Activated CD8-positive, alpha-beta T cell treated with anti-CD3 and anti-CD28 coated beads for 36 hours (primary cell): ENCODE measurements around the gene VIPR1. TPM values are rescaled to one million over a fixed set of nuclear protein-coding genes. Genes with fewer than 3 reads are reported as not detected.

Experiments used
- ATAC-seq: fragments of 200-7000 bp; cut with Tn5 transposase; one replicate; pipeline ENCODE4 v1.10.0; 2021; ENCODE audit warnings: mild to moderate bottlenecking, moderate library complexity
- CTCF ChIA-PET: fragments of 350-600 bp; sonication (Branson Sonifier 250); formaldehyde crosslinking; loops from one replicate; lab custom pipeline; 2021; ENCODE audit warnings: antibody characterized with exemption; lab: Charles Lee
- POLR2A ChIA-PET: fragments of 350-600 bp; sonication (Branson Sonifier 250); formaldehyde crosslinking; loops from one replicate; lab custom pipeline; 2021; ENCODE audit warnings: antibody characterized with exemption; lab: Charles Lee
- DNase-seq: peaks from one replicate; pipeline ENCODE4 v3.0.0-alpha.2; 2020
- H3K27ac Mint-ChIP-seq: one replicate; pipeline ENCODE4 v1.8.0; 2021; ENCODE audit warnings: mild to moderate bottlenecking, mixed read lengths
- H3K27me3 Mint-ChIP-seq: one replicate; pipeline ENCODE4 v1.8.0; 2021; ENCODE audit warnings: mixed read lengths
- H3K36me3 Mint-ChIP-seq: one replicate; pipeline ENCODE4 v1.8.0; 2021; ENCODE audit warnings: low read depth, mixed read lengths
- H3K4me1 Mint-ChIP-seq: one replicate; pipeline ENCODE4 v1.8.0; 2021; ENCODE audit warnings: low read depth, mixed read lengths
- H3K4me3 Mint-ChIP-seq: one replicate; pipeline ENCODE4 v1.8.0; 2021; ENCODE audit warnings: mild to moderate bottlenecking, moderate library complexity, mixed read lengths
- H3K9me3 Mint-ChIP-seq: one replicate; pipeline ENCODE4 v1.8.0; 2021; ENCODE audit warnings: mixed read lengths
- intact Hi-C: fragments of 100-400 bp; cut with micrococcal nuclease; formaldehyde crosslinking; loops from one replicate; pipeline ENCODE4 v1.10.0; 2022
- total RNA-seq, 2 experiments: library from RNA; stranded (reverse); gene quantifications; one replicate each; pipeline ENCODE4 v1.2.3, GENCODE V29; 2021
- TF ChIP-seq, protein P1 (sequence below): fragments of 200-600 bp; IDR thresholded peaks from one replicate; pipeline ENCODE4 v1.8.0; 2022; ENCODE audit warnings: antibody characterized with exemption, mild to moderate bottlenecking

VIPR1 gene
- total RNA-seq, 2 experiments from 2014 or later: 8.5 to 9.0 TPM

DNA sequence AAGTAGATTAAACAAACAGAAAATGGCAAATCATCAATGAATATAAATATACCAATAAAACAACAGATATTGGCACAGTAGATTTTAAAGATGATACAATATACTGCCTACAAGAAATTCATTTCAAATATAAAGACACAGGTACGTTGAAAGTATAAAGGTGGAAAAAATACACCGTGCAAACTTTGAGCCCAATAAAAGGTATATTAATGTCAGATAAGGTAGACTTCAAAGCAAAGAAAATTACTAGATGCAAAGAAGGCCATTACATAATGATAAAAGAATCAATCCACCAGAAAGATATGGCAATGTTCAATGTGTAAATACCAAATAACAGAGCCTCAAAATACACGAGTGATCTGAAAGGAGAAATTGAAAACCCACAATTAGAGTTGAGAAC lies 34.3 kb upstream of the VIPR1 start:
- ChIA-PET POLR2A (no interaction called here), CTCF (no interaction called here)
- Mint-ChIP-seq H3K27me3 (peaks cover 1% of the 10 kb centered on the region), H3K4me3 (no peak overlapping the region), H3K9me3 (peaks cover 2% of the 10 kb centered on the region), H3K36me3 (no peaks in the 10 kb centered on the region), H3K4me1 (no peaks in the 10 kb centered on the region), H3K27ac (no peak overlapping the region)
- DNase-seq (no peak), ATAC-seq (no peak)
- TF ChIP-seq, protein P1, sequence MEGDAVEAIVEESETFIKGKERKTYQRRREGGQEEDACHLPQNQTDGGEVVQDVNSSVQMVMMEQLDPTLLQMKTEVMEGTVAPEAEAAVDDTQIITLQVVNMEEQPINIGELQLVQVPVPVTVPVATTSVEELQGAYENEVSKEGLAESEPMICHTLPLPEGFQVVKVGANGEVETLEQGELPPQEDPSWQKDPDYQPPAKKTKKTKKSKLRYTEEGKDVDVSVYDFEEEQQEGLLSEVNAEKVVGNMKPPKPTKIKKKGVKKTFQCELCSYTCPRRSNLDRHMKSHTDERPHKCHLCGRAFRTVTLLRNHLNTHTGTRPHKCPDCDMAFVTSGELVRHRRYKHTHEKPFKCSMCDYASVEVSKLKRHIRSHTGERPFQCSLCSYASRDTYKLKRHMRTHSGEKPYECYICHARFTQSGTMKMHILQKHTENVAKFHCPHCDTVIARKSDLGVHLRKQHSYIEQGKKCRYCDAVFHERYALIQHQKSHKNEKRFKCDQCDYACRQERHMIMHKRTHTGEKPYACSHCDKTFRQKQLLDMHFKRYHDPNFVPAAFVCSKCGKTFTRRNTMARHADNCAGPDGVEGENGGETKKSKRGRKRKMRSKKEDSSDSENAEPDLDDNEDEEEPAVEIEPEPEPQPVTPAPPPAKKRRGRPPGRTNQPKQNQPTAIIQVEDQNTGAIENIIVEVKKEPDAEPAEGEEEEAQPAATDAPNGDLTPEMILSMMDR: no peak
- intact Hi-C loops: no loop called here

- ChIA-PET POLR2A (no interaction called here), CTCF (no interaction called here)
- TF ChIP-seq, protein P1: no peak
- no peaks in the 10 kb centered on the region for H3K9me3 Mint-ChIP-seq
- no peak overlapping the region for H3K27ac Mint-ChIP-seq
- ATAC-seq: no peak
- peaks cover 6% of the 10 kb centered on the region for H3K27me3 Mint-ChIP-seq
- no peak overlapping the region for H3K4me3 Mint-ChIP-seq
- no peaks in the 10 kb centered on the region for H3K4me1 Mint-ChIP-seq
- no peak for DNase-seq
- intact Hi-C loops: no loop called here
- no peaks in the 10 kb centered on the region for H3K36me3 Mint-ChIP-seq
Measured at GRCh38 chr3:42472555-42472954, 29.9 kb upstream of the VIPR1 start.

GRCh38 chr3:42473083-42473932 lies 29.1 kb upstream of the VIPR1 start:
- intact Hi-C loops: no loop called here
- no peaks in the 10 kb centered on the region for H3K9me3 Mint-ChIP-seq
- DNase-seq (no peak), ATAC-seq (no peak)
- no peak overlapping the region for H3K4me3 Mint-ChIP-seq
- POLR2A ChIA-PET: no interaction called here
- H3K27ac Mint-ChIP-seq: no peak overlapping the region
- no peaks in the 10 kb centered on the region for H3K36me3 Mint-ChIP-seq
- CTCF ChIA-PET: interaction anchor here (1.1 kb wide), 1 partner anchor 30 kb away, joined by 3 read pairs; no protein-coding TSS in a partner anchor
- no peaks in the 10 kb centered on the region for H3K4me1 Mint-ChIP-seq
- TF ChIP-seq, protein P1: no peak
- H3K27me3 Mint-ChIP-seq: peaks cover 6% of the 10 kb centered on the region

- TF ChIP-seq, protein P1: no peak
- H3K36me3 Mint-ChIP-seq: peaks cover 4% of the 10 kb centered on the region
- H3K9me3 Mint-ChIP-seq: peaks cover 11% of the 10 kb centered on the region
- DNase-seq (no peak), ATAC-seq (no peak)
- intact Hi-C loops: no loop called here
- ChIA-PET POLR2A (no interaction called here), CTCF (interaction anchor here (1.4 to 1.7 kb wide), 2 partner anchors 25 to 229 kb away, joined by 4 to 5 read pairs; partner anchors contain the start of gene VIPR1)
- H3K4me3 Mint-ChIP-seq: no peak overlapping the region
- no peaks in the 10 kb centered on the region for H3K4me1 Mint-ChIP-seq
- no peak overlapping the region for H3K27ac Mint-ChIP-seq
- H3K27me3 Mint-ChIP-seq: peaks cover 6% of the 10 kb centered on the region
Measured at GRCh38 chr3:42476225-42477125, 26.0 kb upstream of the VIPR1 start.
